Smooth muscle cell (in vitro differentiated cells): ENCODE results near the gene PTTG2. TPM values are rescaled to one million over a fixed set of nuclear protein-coding genes. Genes with fewer than 3 reads are reported as not detected.

Experiments
- DNase-seq: peaks from one replicate; lab custom pipeline; 2025; ENCODE audit not compliant: unreplicated experiment; lab: John Stamatoyannopoulos, UW
- H2AFZ ChIP-seq: fragments of 200-600 bp; sonication (generic); 2 replicates; pipeline ENCODE4 v1.6.0; 2016; ENCODE audit warnings: antibody characterized with exemption, low read depth, mild to moderate bottlenecking
- H3F3A ChIP-seq: fragments of 200-600 bp; sonication (generic); 2 replicates; pipeline ENCODE4 v1.6.0; 2017; ENCODE audit warnings: antibody characterized with exemption, low read depth
- H3K27ac ChIP-seq: fragments of 200-600 bp; sonication (generic); 2 replicates; pipeline ENCODE4 v1.5.1; 2016; ENCODE audit warnings: low read depth, mild to moderate bottlenecking
- H3K27me3 ChIP-seq: fragments of 200-600 bp; sonication (generic); 2 replicates; pipeline ENCODE4 v1.6.1; 2016; ENCODE audit warnings: low read depth, mild to moderate bottlenecking
- H3K36me3 ChIP-seq: fragments of 200-600 bp; sonication (generic); 2 replicates; pipeline ENCODE4 v1.5.1; 2016; ENCODE audit warnings: low read depth
- H3K4me1 ChIP-seq: fragments of 200-600 bp; sonication (generic); 2 replicates; pipeline ENCODE4 v1.5.1; 2016; ENCODE audit warnings: low read depth
- H3K4me2 ChIP-seq: fragments of 200-600 bp; sonication (generic); 2 replicates; pipeline ENCODE4 v1.6.0; 2016; ENCODE audit warnings: mild to moderate bottlenecking
- H3K4me3 ChIP-seq: fragments of 200-600 bp; sonication (generic); 2 replicates; pipeline ENCODE4 v1.5.1; 2016; ENCODE audit warnings: mild to moderate bottlenecking
- H3K79me2 ChIP-seq: fragments of 200-600 bp; sonication (generic); 2 replicates; pipeline ENCODE4 v1.6.0; 2016; ENCODE audit warnings: low read depth, mild to moderate bottlenecking
- H3K9ac ChIP-seq: fragments of 200-600 bp; sonication (generic); 2 replicates; pipeline ENCODE4 v1.6.0; 2016; ENCODE audit warnings: low read depth
- H3K9me3 ChIP-seq: fragments of 200-600 bp; sonication (generic); replicated peaks from 2 replicates; pipeline ENCODE4 v1.5.1; 2016; ENCODE audit warnings: low read depth
- H4K20me1 ChIP-seq: fragments of 200-600 bp; sonication (generic); 2 replicates; pipeline ENCODE4 v1.6.0; 2016; ENCODE audit warnings: low read depth
- CTCF ChIP-seq: fragments of 200-600 bp; sonication (generic); IDR thresholded peaks from 2 replicates; pipeline ENCODE4 v1.5.1; 2017; ENCODE audit warnings: borderline replicate concordance, mild to moderate bottlenecking, antibody characterized with exemption; ENCODE audit not compliant: insufficient read depth, poor library complexity, severe bottlenecking
- WGBS: methylation state at CpG from one replicate; pipeline ENCODE4 v1.1.7; 2016; ENCODE audit warnings: low lambda C conversion rate; 5-methylcytosine and 5-hydroxymethylcytosine counted together
- polyA plus RNA-seq: library from polyadenylated mRNA; unstranded; fragments of >200 nt; fragmentation: Nextera tagmentation; extraction: Ambion mirVana; gene quantifications from 2 replicates; pipeline ENCODE4 v1.2.1, GENCODE V29; 2016
- total RNA-seq: library from RNA; depleted of rRNA; stranded (reverse); fragments of >200 nt; gene quantifications from 2 replicates; pipeline ENCODE4 v1.2.3, GENCODE V29; 2014

The PTTG2 gene
- total and polyA plus RNA-seq, 2 experiments from 2014 or later: not detected

GRCh38 chr4:37994569-37994968 is 34.4 kb downstream of the PTTG2 start:
- no peak for DNase-seq
- Histone ChIP-seq H3K9ac (no peak overlapping the region), H3K4me1 (peaks cover 15% of the 10 kb centered on the region), H4K20me1 (peaks cover 65% of the 10 kb centered on the region), H3K36me3 (no peaks in the 10 kb centered on the region), H3K4me2 (no peak overlapping the region), H3K79me2 (peaks cover 71% of the 10 kb centered on the region), H2AFZ (no peak overlapping the region), H3K4me3 (no peak overlapping the region), H3K9me3 (no peaks in the 10 kb centered on the region), H3K27ac (no peak overlapping the region), H3K27me3 (no peaks in the 10 kb centered on the region), H3F3A (peaks cover 4% of the 10 kb centered on the region)
- 57% methylated on average over 3 of the region's 3 CpGs for WGBS
- TF ChIP-seq CTCF: no peak

GRCh38 chr4:37995299-37995821 is 35.2 kb downstream of the PTTG2 start:
- H3K79me2 ChIP-seq: peaks cover 69% of the 10 kb centered on the region
- no peak overlapping the region for H2AFZ ChIP-seq
- no peak overlapping the region for H3K27ac ChIP-seq
- 94% methylated on average over 5 of the region's 5 CpGs for WGBS
- no peaks in the 10 kb centered on the region for H3K9me3 ChIP-seq
- H3K27me3 ChIP-seq: no peaks in the 10 kb centered on the region
- TF ChIP-seq CTCF: no peak
- peaks cover 71% of the 10 kb centered on the region for H4K20me1 ChIP-seq
- peaks cover 4% of the 10 kb centered on the region for H3F3A ChIP-seq
- peaks cover 15% of the 10 kb centered on the region for H3K4me1 ChIP-seq
- H3K9ac ChIP-seq: no peak overlapping the region
- no peaks in the 10 kb centered on the region for H3K36me3 ChIP-seq
- H3K4me3 ChIP-seq: no peak overlapping the region
- H3K4me2 ChIP-seq: no peak overlapping the region
- DNase-seq: no peak

GRCh38 chr4:37995981-37996775 is 36.0 kb downstream of the PTTG2 start:
- Histone ChIP-seq H3K27ac (no peak overlapping the region), H3K79me2 (peaks cover 67% of the 10 kb centered on the region), H4K20me1 (peaks cover 67% of the 10 kb centered on the region), H3K4me2 (no peak overlapping the region), H3K36me3 (no peaks in the 10 kb centered on the region), H3F3A (peaks cover 4% of the 10 kb centered on the region), H3K4me1 (peaks cover 15% of the 10 kb centered on the region), H3K4me3 (no peak overlapping the region), H3K9me3 (no peaks in the 10 kb centered on the region), H3K9ac (no peak overlapping the region), H3K27me3 (no peaks in the 10 kb centered on the region), H2AFZ (no peak overlapping the region)
- no peak for DNase-seq
- WGBS: 88% methylated on average over 7 of the region's 7 CpGs
- TF ChIP-seq CTCF: no peak
